Suppressor macrophage (primary cell): ENCODE data around the gene MCEMP1.

Source experiments
- DNase-seq, 4 experiments: peaks; one replicate each; pipeline ENCODE4 v3.0.0-alpha.2; 2020 to 2022

The MCEMP1 gene

DNA sequence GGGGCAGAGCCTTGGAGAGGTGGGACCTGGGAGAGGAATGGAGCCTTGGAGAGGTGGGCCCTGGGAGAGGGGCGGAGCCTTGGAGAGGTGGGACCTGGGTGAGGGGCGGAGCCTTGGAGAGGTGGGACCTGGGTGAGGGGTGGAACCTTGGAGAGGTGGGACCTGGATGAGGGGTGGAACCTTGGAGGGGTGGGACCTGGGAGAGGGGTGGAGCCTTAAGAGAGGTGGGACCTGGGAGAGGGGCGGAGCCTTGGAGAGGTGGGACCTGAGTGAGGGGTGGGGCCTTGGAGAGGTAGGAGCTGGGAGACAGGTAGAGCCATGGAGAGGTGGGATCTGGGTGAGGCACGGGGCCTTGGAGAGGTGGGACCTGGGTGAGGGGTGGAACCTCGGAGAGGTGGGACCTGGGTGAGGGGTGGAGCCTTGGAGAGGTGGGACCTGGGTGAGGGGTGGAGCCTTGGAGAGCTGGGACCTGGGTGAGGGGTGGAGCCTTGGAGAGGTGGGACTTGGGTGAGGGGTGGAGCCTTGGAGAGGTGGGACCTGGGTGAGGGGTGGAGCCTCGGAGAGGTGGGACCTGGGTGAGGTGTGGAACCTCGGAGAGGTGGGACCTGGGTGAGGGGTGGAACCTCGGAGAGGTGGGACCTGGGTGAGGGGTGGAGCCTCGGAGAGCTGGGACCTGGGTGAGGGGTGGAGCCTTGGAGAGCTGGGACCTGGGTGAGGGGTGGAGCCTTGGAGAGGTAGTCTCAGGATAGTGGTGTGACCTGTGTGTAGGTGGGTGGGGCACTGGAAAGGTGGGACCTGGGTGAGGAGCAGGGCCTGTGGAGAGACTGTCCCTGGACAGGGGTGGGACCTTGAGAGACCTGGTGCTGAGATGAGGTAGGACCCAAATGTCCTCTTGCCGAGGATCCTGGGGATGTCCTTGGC is 33.0 kb upstream of the MCEMP1 start:
- DNase-seq: peak in 2 of 4 experiments; percentile 36 to 60

GRCh38 chr19:7644550-7644877 is 32.4 kb upstream of the MCEMP1 start:
- DNase-seq: no peak

DNA sequence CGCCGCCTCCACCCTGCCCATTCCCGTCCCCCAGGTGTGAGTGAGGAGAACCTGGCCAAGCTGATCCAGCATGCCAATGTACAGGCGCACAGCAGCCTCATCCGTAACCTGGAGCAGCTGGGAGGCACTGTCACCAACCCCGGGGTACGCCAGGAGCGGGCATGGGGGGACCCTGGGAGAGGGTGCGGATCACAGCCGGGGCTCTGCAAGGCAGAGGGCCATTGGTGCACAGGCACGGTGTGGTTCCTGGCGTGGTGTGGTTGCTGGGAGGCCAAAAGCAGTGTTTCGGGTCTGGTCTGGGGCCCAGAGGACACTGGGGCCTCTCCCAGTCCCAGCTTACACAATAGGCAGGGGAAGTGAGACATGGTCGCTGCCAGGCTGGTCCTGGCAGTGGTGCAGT is 31.7 kb upstream of the MCEMP1 start:
- DNase-seq: peak in 3 of 4 experiments; percentile 32 to 49 (median 45)

GRCh38 chr19:7645656-7646425 is 31.0 kb upstream of the MCEMP1 start:
- DNase-seq: no peak

DNA sequence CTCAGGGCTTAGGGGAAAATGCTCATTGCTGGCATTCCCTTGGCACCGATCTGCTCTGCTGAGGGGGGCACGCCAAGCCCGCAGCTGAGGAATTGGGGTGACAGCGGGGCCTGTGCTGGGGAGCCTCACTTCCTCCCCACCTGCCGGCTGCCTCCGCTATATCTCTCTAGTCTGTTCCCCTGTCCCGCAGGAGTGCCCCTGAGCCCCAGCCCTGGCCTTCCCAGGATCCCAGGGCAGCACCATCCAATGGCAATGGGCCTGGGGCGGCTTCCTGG is 30.5 kb upstream of the MCEMP1 start:
- DNase-seq: no peak

DNA sequence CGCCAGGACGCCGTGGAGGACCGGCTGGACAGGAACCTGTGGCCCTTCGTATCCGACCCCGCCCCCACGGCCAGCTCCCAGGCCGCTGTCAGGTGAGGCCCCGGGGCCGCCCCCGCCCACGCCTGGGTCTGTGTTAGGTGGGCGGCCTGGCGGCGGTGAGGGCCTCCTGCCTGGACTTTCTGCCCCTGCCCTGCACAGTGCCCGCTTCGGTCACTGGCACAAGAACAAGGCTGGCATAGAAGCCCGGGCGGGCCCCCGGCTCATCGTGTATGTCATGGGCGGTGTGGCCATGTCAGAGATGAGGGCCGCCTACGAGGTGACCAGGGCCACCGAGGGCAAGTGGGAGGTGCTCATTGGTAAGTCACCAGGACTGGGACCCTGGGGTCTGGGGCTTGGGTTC is 29.7 kb upstream of the MCEMP1 start:
- DNase-seq: no peak

- DNase-seq: no peak
Measured at GRCh38 chr19:7648265-7649014, 28.4 kb upstream of the MCEMP1 start.

- DNase-seq: no peak
Measured at GRCh38 chr19:7650148-7650547, 26.7 kb upstream of the MCEMP1 start.

DNA sequence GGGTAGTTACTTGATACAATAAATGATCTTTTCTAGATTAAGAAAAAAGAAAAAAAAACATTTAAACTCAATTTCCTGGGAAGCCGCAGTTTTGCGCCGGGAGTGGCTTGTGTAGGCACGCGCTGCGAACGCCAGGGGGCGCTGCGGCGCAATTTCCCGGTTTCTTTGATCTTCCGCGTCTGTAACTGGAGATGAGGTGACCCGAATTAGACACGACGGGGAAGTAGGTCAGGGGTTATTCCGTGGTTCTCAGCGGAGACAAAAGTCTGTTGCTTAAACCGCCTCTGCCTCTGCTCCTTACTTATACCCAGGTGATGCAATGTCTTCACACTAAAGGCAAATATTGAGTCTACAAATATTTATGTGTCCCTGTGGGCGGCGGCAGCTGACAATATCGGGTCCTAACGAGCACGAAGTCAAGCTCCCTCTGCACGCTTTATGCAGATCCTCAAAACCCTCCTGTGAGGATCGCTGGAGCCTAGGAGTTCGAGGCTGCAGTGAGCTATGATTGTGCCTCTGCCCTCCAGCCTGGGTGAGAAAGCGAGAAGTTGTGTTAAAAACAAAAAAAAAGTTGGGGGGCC is 24.7 kb upstream of the MCEMP1 start:
- peak; percentile 95 to 97 (median 96) for DNase-seq

GRCh38 chr19:7654401-7654800 is 22.5 kb upstream of the MCEMP1 start:
- no peak for DNase-seq

GRCh38 chr19:7655581-7655980 is 21.3 kb upstream of the MCEMP1 start:
- peak; percentile 73 to 91 (median 86) for DNase-seq

DNA sequence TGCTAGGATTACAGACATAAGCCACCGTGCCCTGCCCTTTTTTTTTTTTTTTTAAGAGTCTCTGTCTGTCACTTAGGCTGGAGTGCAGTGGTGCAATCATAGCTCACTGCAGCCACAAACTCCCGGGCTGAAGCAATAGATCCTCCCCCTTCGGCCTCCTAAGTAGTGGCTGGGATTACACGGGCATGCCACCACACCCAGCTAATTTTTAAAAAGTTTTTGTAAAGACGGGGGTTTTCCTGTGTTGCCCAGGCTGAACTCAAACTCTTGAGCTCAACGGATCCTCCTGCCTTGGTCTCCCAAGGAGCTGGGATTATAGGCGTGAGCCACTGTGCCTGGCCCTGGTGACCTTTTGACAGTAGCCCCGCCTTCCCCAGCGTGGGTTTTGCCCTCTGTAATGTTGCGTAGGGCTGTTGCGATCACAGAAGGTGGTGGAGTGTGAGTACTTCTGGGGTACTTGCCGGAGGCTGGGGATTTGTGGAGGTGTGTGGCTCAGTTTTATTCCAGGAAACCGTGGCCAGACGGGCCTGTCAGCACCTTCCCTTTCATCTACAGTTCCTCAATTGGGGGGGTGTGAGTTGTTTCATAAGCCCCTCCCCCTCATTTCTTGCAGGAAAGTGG is 19.6 kb upstream of the MCEMP1 start:
- peak; percentile 82 to 89 (median 88) for DNase-seq

DNA sequence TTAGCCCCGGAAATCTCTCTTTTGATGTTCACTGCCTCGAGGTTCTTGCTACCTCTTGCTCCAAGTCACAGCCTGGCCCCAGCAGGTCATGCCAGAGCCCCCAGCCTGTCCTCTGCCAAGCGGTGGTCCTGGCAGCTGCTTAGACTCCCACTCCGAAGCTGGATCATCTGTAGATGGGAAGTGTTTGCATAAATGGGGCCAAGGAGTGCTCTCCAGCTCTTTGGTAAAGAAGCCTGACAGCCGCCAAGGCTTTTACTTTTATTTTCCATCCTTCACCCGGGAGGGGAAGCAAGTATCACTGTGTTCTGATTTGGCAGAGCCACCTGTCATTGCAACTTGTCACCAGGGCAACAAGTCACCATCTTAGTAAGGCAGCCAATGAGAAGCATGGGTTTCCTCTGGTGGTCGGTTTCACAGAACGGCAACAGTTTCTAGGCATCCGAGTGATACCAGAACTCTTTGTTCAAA is 18.6 kb upstream of the MCEMP1 start:
- peak in 2 of 4 experiments; percentile 43 to 49 for DNase-seq

DNA sequence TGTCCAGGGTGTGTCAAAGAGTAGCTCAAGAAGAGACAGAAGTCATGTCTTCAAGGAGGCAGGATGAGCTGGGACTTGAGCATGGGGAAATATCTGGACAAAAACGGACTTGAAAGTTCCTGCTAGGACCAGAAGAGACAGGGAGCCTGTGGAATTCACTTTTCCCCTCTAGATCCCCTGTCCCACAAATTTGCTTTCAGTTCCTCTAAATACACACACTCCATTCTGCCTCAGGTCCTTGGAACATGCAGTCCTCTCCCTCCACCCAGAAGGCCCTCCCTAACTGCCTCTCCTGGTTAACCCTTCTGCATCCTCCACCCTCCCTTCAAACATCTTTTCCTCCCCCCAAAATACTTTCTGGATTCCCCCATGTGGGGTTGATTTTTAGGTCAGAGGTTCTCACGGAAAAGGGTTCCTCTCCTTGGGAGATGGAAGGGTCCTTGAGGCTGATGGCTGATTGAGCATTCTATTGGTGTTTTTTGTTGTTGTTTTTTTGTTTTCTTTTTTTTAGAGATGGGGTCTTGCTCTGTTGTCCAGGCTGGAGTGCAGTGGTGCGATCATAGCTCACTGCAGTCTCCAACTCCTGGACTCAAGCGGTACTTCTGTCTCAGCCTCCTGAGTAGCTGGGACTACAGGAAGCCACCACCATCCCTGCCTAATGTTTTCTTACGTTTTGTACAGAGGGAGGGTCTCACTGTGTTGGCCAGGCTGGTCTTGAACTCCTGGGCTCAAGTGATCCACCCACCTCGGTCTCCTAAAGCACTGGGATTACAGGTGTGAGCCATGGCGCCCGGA is 14.9 kb upstream of the MCEMP1 start:
- peak in 1 of 4 experiments; percentile 28 for DNase-seq

GRCh38 chr19:7662657-7663056 is 14.2 kb upstream of the MCEMP1 start:
- DNase-seq: no peak

DNA sequence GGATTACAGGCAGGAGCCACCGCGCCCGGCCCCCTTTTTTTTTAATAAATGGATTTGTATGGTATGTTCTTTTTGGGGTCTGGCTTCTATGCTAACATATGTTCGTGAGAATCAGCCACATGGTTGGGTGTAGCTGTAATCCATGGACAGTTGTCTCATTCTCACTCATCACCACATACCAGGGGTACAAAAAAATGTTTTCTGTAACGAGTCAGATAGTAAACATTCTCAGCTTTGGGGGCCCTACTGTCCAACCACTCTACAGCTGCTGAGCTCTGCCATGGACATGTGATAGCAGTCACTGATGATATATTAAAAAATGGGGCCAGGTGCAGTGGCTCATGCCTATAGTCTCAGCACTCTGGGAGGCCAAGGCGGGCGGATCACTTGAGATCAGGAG is 13.2 kb upstream of the MCEMP1 start:
- DNase-seq: no peak

DNA sequence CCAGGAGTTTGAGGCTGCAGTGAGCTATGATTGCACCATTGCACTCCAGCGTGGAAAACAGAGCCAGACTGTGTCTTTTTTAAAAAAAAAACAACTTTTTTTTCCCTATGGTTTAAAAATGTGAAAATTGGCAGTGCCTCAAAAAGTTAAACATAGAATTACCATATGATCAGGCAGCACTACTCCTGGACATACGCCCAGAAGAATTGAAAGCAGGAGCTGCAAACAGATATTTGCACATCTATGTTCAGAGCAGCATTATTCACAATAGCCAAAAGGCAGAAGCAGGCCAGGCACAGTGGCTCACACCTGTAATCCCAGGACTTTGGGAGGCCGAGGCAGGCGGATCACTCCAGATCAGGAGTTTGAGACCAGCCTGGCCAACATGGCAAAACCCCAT is 11.8 kb upstream of the MCEMP1 start:
- no peak for DNase-seq

DNA sequence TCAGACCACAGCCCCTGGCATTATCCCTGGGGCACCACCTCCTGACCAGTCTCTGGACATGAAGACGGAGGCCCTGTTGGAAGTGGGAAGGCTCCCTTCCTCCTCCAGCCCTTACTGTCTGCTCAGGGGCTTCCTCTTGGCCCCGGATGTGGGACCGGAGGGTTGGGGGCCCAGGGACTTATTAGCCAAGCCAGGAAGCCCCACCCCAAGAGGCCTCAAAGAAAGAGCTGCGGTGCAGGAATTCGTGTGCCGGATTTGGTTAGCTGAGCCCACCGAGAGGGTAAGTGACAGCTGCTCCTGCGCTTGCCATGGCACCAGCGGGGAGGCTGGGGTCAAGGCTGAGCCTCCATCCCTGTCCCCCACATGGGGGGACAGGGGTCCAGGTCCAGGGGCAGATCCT is 8.0 kb upstream of the MCEMP1 start, which contains the start of gene RETN:
Gene RETN, plus strand, starts transcription at position 208 of the 400 bp plus-strand sequence. CDS start 278 bp downstream, outside the sequence.
- no peak for DNase-seq

DNA sequence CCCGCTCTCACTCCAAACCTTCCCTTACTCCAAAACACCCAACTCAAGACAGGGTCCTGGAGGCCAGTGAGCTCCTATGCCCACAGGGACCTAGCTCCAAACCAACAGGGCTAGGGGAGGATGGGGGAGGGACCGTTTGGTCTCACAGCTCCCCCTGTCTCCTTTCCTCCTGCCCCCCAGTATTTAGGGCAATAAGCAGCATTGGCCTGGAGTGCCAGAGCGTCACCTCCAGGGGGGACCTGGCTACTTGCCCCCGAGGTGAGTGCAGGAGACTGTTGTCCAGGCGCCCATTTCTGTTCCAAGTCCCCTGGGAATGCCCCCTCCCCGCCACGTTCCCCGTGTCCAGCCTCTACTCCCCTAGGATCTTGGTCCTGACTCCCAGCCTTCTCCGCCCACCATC is 7.2 kb upstream of the MCEMP1 start:
- no peak for DNase-seq

GRCh38 chr19:7670150-7670783 is 6.6 kb upstream of the MCEMP1 start:
- peak; percentile 52 to 75 (median 58) for DNase-seq

GRCh38 chr19:7670790-7671189 is 6.1 kb upstream of the MCEMP1 start:
- DNase-seq: no peak
